ENCODE data around the gene EGLN2. TPM values are rescaled to one million over a fixed set of nuclear protein-coding genes. Genes with fewer than 3 reads are reported as not detected.

The EGLN2 gene
- total RNA-seq, 1 donor from 2014 or later: 108 TPM

- H3K36me3 Mint-ChIP-seq: peaks cover 8% of the 10 kb centered on the region
- TF ChIP-seq, protein P1, sequence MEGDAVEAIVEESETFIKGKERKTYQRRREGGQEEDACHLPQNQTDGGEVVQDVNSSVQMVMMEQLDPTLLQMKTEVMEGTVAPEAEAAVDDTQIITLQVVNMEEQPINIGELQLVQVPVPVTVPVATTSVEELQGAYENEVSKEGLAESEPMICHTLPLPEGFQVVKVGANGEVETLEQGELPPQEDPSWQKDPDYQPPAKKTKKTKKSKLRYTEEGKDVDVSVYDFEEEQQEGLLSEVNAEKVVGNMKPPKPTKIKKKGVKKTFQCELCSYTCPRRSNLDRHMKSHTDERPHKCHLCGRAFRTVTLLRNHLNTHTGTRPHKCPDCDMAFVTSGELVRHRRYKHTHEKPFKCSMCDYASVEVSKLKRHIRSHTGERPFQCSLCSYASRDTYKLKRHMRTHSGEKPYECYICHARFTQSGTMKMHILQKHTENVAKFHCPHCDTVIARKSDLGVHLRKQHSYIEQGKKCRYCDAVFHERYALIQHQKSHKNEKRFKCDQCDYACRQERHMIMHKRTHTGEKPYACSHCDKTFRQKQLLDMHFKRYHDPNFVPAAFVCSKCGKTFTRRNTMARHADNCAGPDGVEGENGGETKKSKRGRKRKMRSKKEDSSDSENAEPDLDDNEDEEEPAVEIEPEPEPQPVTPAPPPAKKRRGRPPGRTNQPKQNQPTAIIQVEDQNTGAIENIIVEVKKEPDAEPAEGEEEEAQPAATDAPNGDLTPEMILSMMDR (IDR thresholded peaks at IDR 0.05; ENCODE audit: unreplicated experiment): no peak
- DNase-seq (ENCODE audit: low spot score in 2 of 2, unreplicated experiment in 2 of 2): no peak
- no peaks in the 10 kb centered on the region for H3K9me3 Mint-ChIP-seq
- no peak overlapping the region for H3K27ac Mint-ChIP-seq
- no peak overlapping the region for H3K4me3 Mint-ChIP-seq
- H3K27me3 Mint-ChIP-seq (ENCODE audit: low read depth): no peaks in the 10 kb centered on the region
- H3K4me1 Mint-ChIP-seq: no peaks in the 10 kb centered on the region
Measured at GRCh38 chr19:40785526-40785925, 13.5 kb upstream of the EGLN2 start.

DNA sequence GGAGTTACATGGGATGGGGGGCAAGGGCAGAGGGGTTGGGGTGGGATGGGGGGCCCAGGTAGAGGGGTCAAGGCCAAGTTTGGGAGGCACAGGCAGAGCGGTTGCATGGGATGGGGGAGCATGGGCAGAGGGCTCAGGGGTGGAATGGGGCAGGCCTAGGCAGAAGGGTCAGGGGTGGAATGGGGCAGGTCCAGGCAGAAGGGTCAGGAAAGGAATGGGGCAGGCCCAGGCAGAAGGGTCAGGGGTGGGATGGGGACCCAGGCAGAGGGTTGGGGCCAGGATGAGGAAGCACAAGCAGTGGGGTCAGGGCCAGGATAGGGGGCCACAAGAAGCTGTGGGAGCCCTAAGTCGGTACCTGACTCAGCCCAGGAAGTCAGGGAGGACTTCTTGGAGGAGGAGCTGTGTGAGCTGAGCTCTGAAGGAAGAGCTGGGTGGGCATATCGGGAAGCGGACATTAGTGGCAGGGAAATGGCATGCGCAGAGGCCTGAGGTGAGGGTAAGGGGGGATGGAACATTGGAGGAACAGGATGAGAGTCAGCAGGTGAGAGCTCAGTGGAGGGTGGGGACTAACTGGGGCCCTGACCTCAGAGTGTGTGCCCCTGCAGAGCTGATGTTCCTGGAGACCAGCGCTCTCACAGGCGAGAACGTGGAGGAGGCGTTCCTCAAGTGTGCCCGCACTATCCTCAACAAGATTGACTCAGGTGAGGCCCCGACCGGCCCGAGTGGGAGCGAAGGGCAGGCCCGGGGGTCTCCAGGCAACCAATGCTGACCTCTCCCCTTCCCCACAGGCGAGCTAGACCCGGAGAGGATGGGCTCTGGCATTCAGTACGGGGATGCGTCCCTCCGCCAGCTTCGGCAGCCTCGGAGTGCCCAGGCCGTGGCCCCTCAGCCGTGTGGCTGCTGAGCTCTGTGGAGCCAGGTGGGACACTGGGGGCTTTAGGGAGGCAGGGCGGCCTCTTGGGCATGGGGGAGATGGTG, 12.6 kb upstream of the EGLN2 start:
- no peak overlapping the region for H3K27ac Mint-ChIP-seq
- no peaks in the 10 kb centered on the region for H3K4me1 Mint-ChIP-seq
- no peak for DNase-seq (ENCODE audit: low spot score in 2 of 2, unreplicated experiment in 2 of 2)
- TF ChIP-seq, protein P1 (IDR thresholded peaks at IDR 0.05; ENCODE audit: unreplicated experiment): no peak
- H3K4me3 Mint-ChIP-seq: no peak overlapping the region
- no peaks in the 10 kb centered on the region for H3K27me3 Mint-ChIP-seq (ENCODE audit: low read depth)
- H3K9me3 Mint-ChIP-seq: no peaks in the 10 kb centered on the region
- peaks cover 10% of the 10 kb centered on the region for H3K36me3 Mint-ChIP-seq

- no peak for DNase-seq (ENCODE audit: low spot score in 2 of 2, unreplicated experiment in 2 of 2)
- Mint-ChIP-seq H3K27ac (no peak overlapping the region), H3K9me3 (no peaks in the 10 kb centered on the region)
Measured at GRCh38 chr19:40791349-40791748, 7.6 kb upstream of the EGLN2 start.

GRCh38 chr19:40791996-40792395, 7.0 kb upstream of the EGLN2 start:
- TF ChIP-seq, protein P1 (IDR thresholded peaks at IDR 0.05; ENCODE audit: unreplicated experiment): no peak
- Mint-ChIP-seq H3K36me3 (peaks cover 12% of the 10 kb centered on the region), H3K4me3 (no peak overlapping the region), H3K9me3 (no peaks in the 10 kb centered on the region), H3K27ac (no peak overlapping the region), H3K27me3 (ENCODE audit: low read depth) (no peaks in the 10 kb centered on the region), H3K4me1 (no peaks in the 10 kb centered on the region)
- DNase-seq (ENCODE audit: low spot score in 2 of 2, unreplicated experiment in 2 of 2): no peak

More at GRCh38 chr19:40791349-40791748, 7.6 kb upstream of the EGLN2 start:
- TF ChIP-seq, protein P1 (IDR thresholded peaks at IDR 0.05; ENCODE audit: unreplicated experiment): no peak
- H3K4me3 Mint-ChIP-seq: no peak overlapping the region
- H3K36me3 Mint-ChIP-seq: peaks cover 12% of the 10 kb centered on the region
- H3K27me3 Mint-ChIP-seq (ENCODE audit: low read depth): no peaks in the 10 kb centered on the region
- no peaks in the 10 kb centered on the region for H3K4me1 Mint-ChIP-seq

DNA sequence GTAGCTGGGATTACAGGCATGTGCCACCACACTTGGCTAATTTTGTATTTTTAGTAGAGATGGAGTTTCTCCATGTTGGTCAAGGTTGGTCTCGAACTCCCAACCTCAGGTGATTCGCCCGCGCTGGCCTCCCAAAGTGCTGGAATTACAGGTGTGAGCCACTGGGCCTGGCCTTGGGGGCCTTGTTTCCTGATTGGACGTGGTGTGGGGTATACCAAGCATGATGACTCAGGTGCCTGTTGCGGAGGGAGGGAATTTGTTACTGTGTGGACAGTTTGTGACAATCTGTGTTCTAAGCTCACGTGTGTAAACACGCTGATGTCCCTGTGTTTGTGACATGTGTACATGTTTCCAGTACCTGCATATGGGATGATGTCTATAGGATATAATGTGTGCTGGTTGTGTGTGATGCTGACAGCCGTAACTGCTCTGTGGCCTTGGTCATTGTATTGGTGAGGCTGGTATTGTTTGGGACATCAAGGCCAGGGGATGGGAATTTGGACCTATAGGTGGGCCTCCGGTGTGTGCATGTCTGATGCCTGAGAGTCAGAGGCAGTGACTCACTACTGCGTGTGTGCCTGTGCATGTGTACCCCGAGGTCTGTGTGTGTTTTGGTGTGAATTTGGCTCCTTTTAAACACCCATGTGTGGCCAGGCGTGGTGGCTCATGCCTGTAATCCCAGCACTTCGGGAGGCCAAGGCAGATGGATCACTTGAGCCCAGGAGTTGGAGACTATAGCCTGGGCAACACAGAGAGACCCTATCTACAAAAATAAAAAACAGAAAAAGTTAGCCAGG, 1.6 kb upstream of the EGLN2 start:
- H3K27me3 Mint-ChIP-seq (ENCODE audit: low read depth): no peaks in the 10 kb centered on the region
- TF ChIP-seq, protein P1 (IDR thresholded peaks at IDR 0.05; ENCODE audit: unreplicated experiment): no peak
- H3K4me3 Mint-ChIP-seq: peak overlapping the region; percentile 85
- peaks cover 24% of the 10 kb centered on the region for H3K4me1 Mint-ChIP-seq
- peaks cover 1% of the 10 kb centered on the region for H3K36me3 Mint-ChIP-seq
- H3K9me3 Mint-ChIP-seq: no peaks in the 10 kb centered on the region
- peak overlapping the region; percentile 99 for H3K27ac Mint-ChIP-seq
- DNase-seq (ENCODE audit: low spot score in 2 of 2, unreplicated experiment in 2 of 2): no peak

Data from mesothelial cell of epicardium (in vitro differentiated cells).